IMR-90 (cell line): ENCODE results near the gene SLC6A3. TPM values are rescaled to one million over a fixed set of nuclear protein-coding genes. Genes with fewer than 3 reads are reported as not detected.

Experiments used
- ATAC-seq: fragments of 200-7000 bp; cut with Tn5 transposase; 2 replicates; pipeline ENCODE4 v1.9.1; 2020; ENCODE audit warnings: low read depth, mild to moderate bottlenecking, moderate library complexity
- BruUV-seq: library from RNA; stranded (reverse); fragments of 400-500 nt; replicated peaks from 2 replicates; lab custom pipeline; 2021; lab: Mats Ljungman, UMichigan
- CTCF ChIA-PET: fragments of 300-600 bp; formaldehyde crosslinking; extraction: SDS; loops from one replicate; lab custom pipeline; 2021; ENCODE audit warnings: antibody characterized with exemption; lab: Yijun Ruan, JAX
- POLR2A ChIA-PET: fragments of 300-600 bp; sonication (Branson Sonifier 250); formaldehyde crosslinking; loops from one replicate; lab custom pipeline; 2022; ENCODE audit warnings: antibody characterized with exemption; ENCODE audit not compliant: unreplicated experiment; lab: Charles Lee
- DNase-seq: peaks from one replicate; pipeline ENCODE4 v3.0.0; 2013
- H2AFZ ChIP-seq: replicated peaks from 2 replicates; pipeline ENCODE3; 2013; ENCODE audit warnings: low read length, mild to moderate bottlenecking; ENCODE audit not compliant: poor library complexity
- H2AK5ac ChIP-seq: 2 replicates; pipeline ENCODE4 v1.6.1; 2013; ENCODE audit warnings: low read depth, low read length, inconsistent platforms
- H2AK9ac ChIP-seq: replicated peaks from 2 replicates; pipeline ENCODE3; 2013; ENCODE audit warnings: mild to moderate bottlenecking, low read depth, low read length, moderate library complexity; ENCODE audit not compliant: poor library complexity
- H2BK120ac ChIP-seq: 2 replicates; pipeline ENCODE4 v1.6.1; 2013; ENCODE audit warnings: low read depth, low read length, inconsistent platforms
- H2BK15ac ChIP-seq: 3 replicates; pipeline ENCODE4 v1.6.1; 2013; ENCODE audit warnings: low read depth, low read length, inconsistent platforms
- H2BK20ac ChIP-seq: 2 replicates; pipeline ENCODE4 v1.6.1; 2013; ENCODE audit warnings: low read depth, mild to moderate bottlenecking, inconsistent platforms, low read length, moderate library complexity
- H2BK5ac ChIP-seq: 2 replicates; pipeline ENCODE4 v1.6.1; 2013; ENCODE audit warnings: mild to moderate bottlenecking, low read depth, low read length, inconsistent platforms; ENCODE audit not compliant: poor library complexity, severe bottlenecking
- H3K14ac ChIP-seq: replicated peaks from 2 replicates; pipeline ENCODE4 v1.6.1; 2013; ENCODE audit warnings: low read depth, low read length, inconsistent platforms
- H3K18ac ChIP-seq: 2 replicates; pipeline ENCODE4 v1.6.1; 2013; ENCODE audit warnings: low read depth, low read length, control low read depth
- H3K23ac ChIP-seq: 2 replicates; pipeline ENCODE4 v1.6.1; 2013; ENCODE audit warnings: low read depth, low read length, inconsistent platforms
- H3K27ac ChIP-seq: 2 replicates; pipeline ENCODE4 v1.5.1; 2013; ENCODE audit warnings: mild to moderate bottlenecking, control low read depth, low read length; ENCODE audit not compliant: insufficient read depth
- H3K27me3 ChIP-seq: 2 replicates; pipeline ENCODE4 v1.6.1; 2013; ENCODE audit warnings: low read length; ENCODE audit not compliant: control insufficient read depth, insufficient read depth
- H3K36me3 ChIP-seq: 2 replicates; pipeline ENCODE4 v1.6.1; 2013; ENCODE audit warnings: low read length, mixed read lengths; ENCODE audit not compliant: control insufficient read depth, insufficient read depth
- H3K4ac ChIP-seq: 2 replicates; pipeline ENCODE4 v1.6.1; 2013; ENCODE audit warnings: low read depth, low read length, inconsistent platforms
- H3K4me1 ChIP-seq: 2 replicates; pipeline ENCODE4 v1.6.1; 2013; ENCODE audit warnings: low read length, mixed read lengths; ENCODE audit not compliant: control insufficient read depth, insufficient read depth
- H3K4me2 ChIP-seq: 2 replicates; pipeline ENCODE4 v1.6.1; 2013; ENCODE audit warnings: low read depth, mild to moderate bottlenecking, control low read depth, low read length, moderate library complexity
- H3K4me3 ChIP-seq: 2 replicates; pipeline ENCODE4 v1.5.1; 2013; ENCODE audit warnings: low read depth, mild to moderate bottlenecking, control low read depth, low read length, moderate library complexity; ENCODE audit not compliant: insufficient read depth
- H3K56ac ChIP-seq: 2 replicates; pipeline ENCODE4 v1.6.1; 2013; ENCODE audit warnings: low read length, inconsistent platforms; ENCODE audit not compliant: insufficient read depth; ENCODE audit errors: extremely low read depth
- H3K79me1 ChIP-seq, 2 experiments: 2 replicates each; pipeline ENCODE4 v1.6.1; 2013; ENCODE audit warnings: low read length in 2 of 2, inconsistent platforms in 1 of 2, low read depth in 1 of 2
- H3K9ac ChIP-seq: 2 replicates; pipeline ENCODE4 v1.6.1; 2013; ENCODE audit warnings: low read depth, low read length, control low read depth
- H3K9me1 ChIP-seq: 2 replicates; pipeline ENCODE4 v1.6.1; 2013; ENCODE audit warnings: low read length, inconsistent platforms; ENCODE audit not compliant: insufficient read depth
- H3K9me3 ChIP-seq: 2 replicates; pipeline ENCODE4 v1.6.1; 2013; ENCODE audit warnings: low read length; ENCODE audit not compliant: control insufficient read depth, insufficient read depth
- H4K20me1 ChIP-seq: 2 replicates; pipeline ENCODE4 v1.6.1; 2013; ENCODE audit warnings: low read length, inconsistent platforms; ENCODE audit not compliant: insufficient read depth
- H4K5ac ChIP-seq: 2 replicates; pipeline ENCODE4 v1.6.1; 2013; ENCODE audit warnings: mild to moderate bottlenecking, low read depth, low read length, control low read depth
- H4K8ac ChIP-seq, 2 experiments: 2 replicates each; pipeline ENCODE4 v1.6.1; 2013; ENCODE audit warnings: low read depth in 2 of 2, low read length in 2 of 2, control low read depth in 1 of 2, inconsistent platforms in 1 of 2
- H4K91ac ChIP-seq: 2 replicates; pipeline ENCODE4 v1.6.1; 2013; ENCODE audit warnings: low read depth, low read length, inconsistent platforms; ENCODE audit not compliant: insufficient read depth
- CHD1 ChIP-seq: IDR thresholded peaks from 2 replicates; pipeline ENCODE4 v1.6.1; 2012; ENCODE audit warnings: low read depth, low read length, improper control_type of control experiment
- MAZ ChIP-seq: IDR thresholded peaks from 2 replicates; pipeline ENCODE4 v1.6.1; 2012; ENCODE audit warnings: low read depth, mild to moderate bottlenecking, low read length, improper control_type of control experiment, moderate library complexity, borderline replicate concordance
- POLR2A ChIP-seq: IDR thresholded peaks from 2 replicates; pipeline ENCODE4 v1.6.1; 2012; ENCODE audit warnings: mild to moderate bottlenecking, low read depth, low read length
- RCOR1 ChIP-seq: IDR thresholded peaks from 2 replicates; pipeline ENCODE4 v1.6.1; 2012; ENCODE audit warnings: mild to moderate bottlenecking, low read length, improper control_type of control experiment; ENCODE audit not compliant: insufficient replicate concordance
- SMC3 ChIP-seq: fragments of 150-350 bp; IDR thresholded peaks from 2 replicates; pipeline ENCODE4 v1.6.1; 2016; ENCODE audit warnings: low read depth, mild to moderate bottlenecking, antibody characterized with exemption, low read length, moderate library complexity
- WGBS, 2 experiments: methylation state at CpG; one replicate each; pipeline versions ENCODE4 v1.1.5 to v1.1.7; 2013; ENCODE audit warnings: missing lambda C conversion rate in 2 of 2; ENCODE audit not compliant: insufficient read length in 1 of 2; ENCODE audit errors: extremely low coverage in 2 of 2; 5-methylcytosine and 5-hydroxymethylcytosine counted together
- dilution Hi-C: fragments of 300-500 bp; cut with HindIII; formaldehyde crosslinking; loops from one replicate; pipeline ENCODE4 v1.14.3; 2018; ENCODE audit warnings: low sequenced_read_pairs; ENCODE audit not compliant: unreplicated experiment
- in situ Hi-C: fragments of 300-500 bp; cut with MboI; formaldehyde crosslinking; loops from 3 replicates; pipeline ENCODE4 v1.14.3; 2019; ENCODE audit warnings: low sequenced_read_pairs, inconsistent platforms, mixed read lengths
- intact Hi-C: fragments of 100-400 bp; cut with micrococcal nuclease; formaldehyde crosslinking; loops from 2 replicates; pipeline ENCODE4 v1.10.0; 2022
- polyA plus RNA-seq, 3 experiments: library from polyadenylated mRNA; depleted of rRNA; stranded (reverse); fragments of >200 nt; gene quantifications; 2 replicates each; pipeline ENCODE4 v1.2.3, GENCODE V29; 2012; ENCODE audit warnings: low replicate concordance in 1 of 3
- total RNA-seq: library from RNA; depleted of rRNA; stranded (reverse); fragments of >200 nt; gene quantifications from 2 replicates; pipeline ENCODE4 v1.2.3, GENCODE V29; 2012

The SLC6A3 gene
- total and polyA plus RNA-seq, 2 of the 4 experiments (the other 2 are of a cell fraction) = not detected

DNA sequence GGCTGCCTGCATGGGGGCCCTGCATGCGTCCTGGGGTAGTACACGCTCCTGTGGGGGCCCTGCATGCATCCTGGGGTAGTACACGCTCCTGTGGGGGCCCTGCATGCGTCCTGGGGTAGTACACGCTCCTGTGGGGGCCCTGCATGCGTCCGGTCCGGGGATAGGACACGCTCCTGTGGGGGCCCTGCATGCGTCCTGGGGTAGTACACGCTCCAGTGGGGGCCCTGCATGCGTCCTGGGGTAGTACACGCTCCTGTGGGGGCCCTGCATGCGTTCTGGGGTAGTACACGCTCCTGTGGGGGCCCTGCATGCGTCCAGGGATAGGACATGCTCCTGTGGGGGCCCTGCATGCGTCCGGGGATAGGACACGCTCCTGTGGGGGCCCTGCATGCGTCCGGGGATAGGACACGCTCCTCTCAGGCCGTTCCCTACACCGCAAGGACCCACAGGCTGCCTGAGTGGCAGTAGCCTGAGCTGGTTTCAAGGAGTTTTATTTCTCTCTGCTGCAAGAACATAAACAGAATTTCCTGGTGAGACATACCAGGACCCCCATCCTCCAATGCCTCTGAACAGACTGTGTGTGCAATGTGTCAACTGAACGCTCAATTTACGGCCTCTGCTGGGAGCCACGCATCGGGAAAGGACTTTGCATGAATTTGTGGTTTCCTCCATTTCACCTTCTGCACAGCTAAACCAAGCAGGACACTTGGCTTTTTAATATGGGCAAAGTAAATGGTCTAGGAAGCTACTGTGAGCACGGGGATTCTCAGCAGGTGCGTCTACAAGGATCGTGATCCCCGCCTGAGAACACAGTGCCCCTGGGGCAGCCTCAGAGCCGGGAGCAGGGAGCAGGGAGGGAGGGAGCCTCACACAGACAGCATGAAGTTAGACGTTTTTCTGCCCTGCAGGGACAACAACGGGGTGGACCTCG, 51.4 kb downstream of the SLC6A3 start:
- dilution Hi-C loops = no loop called here

More for the DNA sequence above, 51.4 kb downstream of the SLC6A3 start:
- Histone ChIP-seq H2BK20ac (no peak overlapping the region), H2BK120ac (no peak overlapping the region), H3K27ac (no peak overlapping the region), H3K23ac (no peak overlapping the region), H2AFZ (no peak overlapping the region), H4K20me1 (no peaks in the 10 kb centered on the region), H3K9me3 (no peaks in the 10 kb centered on the region), H4K5ac (no peak overlapping the region), H3K4me2 (no peak overlapping the region), H3K9ac (no peak overlapping the region), H4K91ac (no peak overlapping the region), H3K4ac (no peak overlapping the region), H3K14ac (no peak overlapping the region), H3K56ac (no peak overlapping the region), H3K18ac (no peak overlapping the region), H2AK5ac (no peak overlapping the region), H2BK15ac (no peak overlapping the region), H3K9me1 (no peaks in the 10 kb centered on the region), H3K36me3 (no peaks in the 10 kb centered on the region), H3K79me1 (no peaks in the 10 kb centered on the region), H3K4me1 (no peaks in the 10 kb centered on the region), H2AK9ac (no peak overlapping the region), H4K8ac (no peak overlapping the region), H3K4me3 (no peak overlapping the region), H2BK5ac (no peak overlapping the region), H3K27me3 (peaks cover 24% of the 10 kb centered on the region)
- in situ Hi-C loops (no loop called here), intact Hi-C loops (no loop called here)
- ChIA-PET POLR2A (no interaction called here), CTCF (no interaction called here)
- no peak for DNase-seq
- TF ChIP-seq RCOR1 = no peak
- no peak for TF ChIP-seq MAZ
- no peak for TF ChIP-seq SMC3
- no peak for TF ChIP-seq CHD1
- TF ChIP-seq POLR2A = no peak
- BruUV-seq = no TSS peak
- ATAC-seq = no peak
- 39% methylated on average over 13 of the region's 36 CpGs; no CpG with 5 or more reads in 1 of the 2 experiments for WGBS, 2 experiments
